AG04450 (cell line): ENCODE measurements around the gene CHORDC1. TPM values are rescaled to one million over a fixed set of nuclear protein-coding genes. Genes with fewer than 3 reads are reported as not detected.

Source experiments
- CTCF ChIA-PET: fragments of 300-600, 350-600 bp; formaldehyde crosslinking; extraction: SDS; loops from one replicate; lab custom pipeline; 2022; ENCODE audit warnings: antibody characterized with exemption, inconsistent platforms; lab: Charles Lee
- POLR2A ChIA-PET: fragments of 350-600 bp; formaldehyde crosslinking; extraction: SDS; loops from one replicate; lab custom pipeline; 2021; ENCODE audit warnings: antibody characterized with exemption, inconsistent platforms; lab: Yijun Ruan, JAX
- DNase-seq: peaks from one replicate; pipeline ENCODE4 v3.0.0-alpha.2; 2011; ENCODE audit warnings: low read depth, low spot score
- H3K27ac ChIP-seq: one replicate; pipeline ENCODE4 v1.5.1; 2012; ENCODE audit warnings: low read depth, low read length, control low read depth
- H3K27me3 ChIP-seq: one replicate; pipeline ENCODE4 v1.6.0; 2012; ENCODE audit warnings: low read length; ENCODE audit not compliant: control insufficient read depth, insufficient read depth
- H3K4me3 ChIP-seq: 2 replicates; pipeline ENCODE4 v1.5.1; 2011; ENCODE audit warnings: mild to moderate bottlenecking, low read depth, low read length, control low read depth
- H3K9me3 ChIP-seq: 2 replicates; pipeline ENCODE4 v1.5.1; 2012; ENCODE audit warnings: low read length; ENCODE audit not compliant: control insufficient read depth, insufficient read depth
- CTCF ChIP-seq: IDR thresholded peaks from 2 replicates; pipeline ENCODE4 v1.5.1; 2011; ENCODE audit warnings: low read depth, low read length, control low read depth, inconsistent platforms
- polyA plus RNA-seq: library from polyadenylated mRNA; depleted of rRNA; stranded (reverse); fragments of >200 nt; gene quantifications from 2 replicates; pipeline ENCODE4 v1.2.3, GENCODE V29; 2011

CHORDC1 gene
- polyA plus RNA-seq, 1 experiment, result 34.3 TPM

- H3K27ac ChIP-seq, result no peak overlapping the region
- no peak for DNase-seq
- ChIA-PET POLR2A (no interaction called here), CTCF (interaction anchor here (2.8 kb wide), 1 partner anchor 16 kb away, joined by 29 read pairs; no protein-coding TSS in a partner anchor)
- no peaks in the 10 kb centered on the region for H3K27me3 ChIP-seq
- no peaks in the 10 kb centered on the region for H3K9me3 ChIP-seq
- H3K4me3 ChIP-seq, result no peak overlapping the region
- no peak for TF ChIP-seq CTCF
Measured at GRCh38 chr11:90220391-90220790, 2.5 kb downstream of the CHORDC1 start.

- Histone ChIP-seq H3K27me3 (no peaks in the 10 kb centered on the region), H3K4me3 (no peak overlapping the region), H3K9me3 (no peaks in the 10 kb centered on the region), H3K27ac (no peak overlapping the region)
- DNase-seq, result no peak
- CTCF ChIA-PET, result interaction anchor here (2.8 kb wide), 1 partner anchor 15 kb away, joined by 29 read pairs; no protein-coding TSS in a partner anchor
- POLR2A ChIA-PET, result no interaction called here
- TF ChIP-seq CTCF, result no peak
Measured at GRCh38 chr11:90219438-90219837, 3.4 kb downstream of the CHORDC1 start.

DNA sequence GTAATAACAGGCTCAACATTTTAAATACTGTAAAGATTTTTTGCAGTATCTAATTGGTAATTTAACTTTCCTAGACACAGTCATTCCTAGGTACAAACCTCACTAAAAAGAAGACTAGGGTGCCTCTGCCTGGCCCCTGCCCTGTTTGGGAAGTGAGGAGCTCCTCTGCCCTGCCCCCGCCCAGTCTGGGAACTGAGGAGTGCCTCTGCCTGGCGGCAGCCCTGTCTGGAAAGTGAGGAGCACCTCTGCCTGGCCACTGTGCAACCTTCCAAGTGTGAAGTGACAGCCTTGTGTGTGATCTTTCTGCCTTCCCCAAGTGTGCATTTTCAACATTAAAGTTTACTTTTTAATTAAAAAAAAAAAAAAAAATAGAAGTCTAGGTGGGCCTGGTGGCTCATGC is 4.2 kb downstream of the CHORDC1 start:
- Histone ChIP-seq H3K4me3 (no peak overlapping the region), H3K9me3 (no peaks in the 10 kb centered on the region), H3K27ac (no peak overlapping the region), H3K27me3 (no peaks in the 10 kb centered on the region)
- no peak for TF ChIP-seq CTCF
- POLR2A ChIA-PET, result no interaction called here
- DNase-seq, result no peak
- CTCF ChIA-PET, result interaction anchor here (2.8 kb wide), 1 partner anchor 14 kb away, joined by 29 read pairs; no protein-coding TSS in a partner anchor

DNA sequence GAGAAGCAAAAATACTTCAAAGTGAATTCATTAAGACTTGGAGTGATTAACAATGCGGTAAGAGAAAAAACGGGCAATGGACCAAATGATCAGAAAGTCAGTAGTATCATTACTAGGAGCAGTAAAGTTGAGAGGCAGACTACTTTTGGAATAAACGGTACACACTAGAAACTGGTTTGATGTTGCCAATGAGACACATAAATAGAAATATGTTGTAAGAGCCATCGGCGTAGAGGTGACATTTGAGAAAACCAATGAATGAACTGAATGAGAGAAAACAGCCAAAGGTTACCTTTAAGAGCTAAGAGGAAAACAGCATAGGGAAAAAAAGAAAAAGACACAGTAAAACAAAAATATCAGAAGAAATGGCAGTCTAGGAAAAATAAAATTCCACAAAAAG is 6.2 kb downstream of the CHORDC1 start:
- Histone ChIP-seq H3K9me3 (no peaks in the 10 kb centered on the region), H3K27me3 (no peaks in the 10 kb centered on the region), H3K27ac (no peak overlapping the region), H3K4me3 (no peak overlapping the region)
- no peak for TF ChIP-seq CTCF
- POLR2A ChIA-PET, result no interaction called here
- no peak for DNase-seq
- CTCF ChIA-PET, result interaction anchor here (0.7 kb wide), 1 partner anchor 12 kb away, joined by 3 read pairs; no protein-coding TSS in a partner anchor

- POLR2A ChIA-PET, result no interaction called here
- H3K4me3 ChIP-seq, result no peak overlapping the region
- TF ChIP-seq CTCF, result no peak
- no peak for DNase-seq
- H3K27me3 ChIP-seq, result no peaks in the 10 kb centered on the region
- CTCF ChIA-PET, result interaction anchor here (2.3 kb wide), 1 partner anchor 8 kb away, joined by 34 read pairs; no protein-coding TSS in a partner anchor
- no peaks in the 10 kb centered on the region for H3K9me3 ChIP-seq
- H3K27ac ChIP-seq, result no peak overlapping the region
Measured at GRCh38 chr11:90213322-90213721, 9.5 kb downstream of the CHORDC1 start.
